Measurements from ENCODE around the gene MEP1B.

The MEP1B gene

GRCh38 chr18:32238635-32239268 lies 48.9 kb downstream of the MEP1B start:
- TF ChIP-seq CTCF (conservative IDR thresholded peaks at IDR 0.05; ENCODE audit: low read depth, low read length) = no peak
- no peak overlapping the region for H3K4me3 ChIP-seq (ENCODE audit: low read depth, low read length)
- no peak for DNase-seq (ENCODE audit: low read depth)

- TF ChIP-seq CTCF (conservative IDR thresholded peaks at IDR 0.05; ENCODE audit: low read depth, low read length) = no peak
- H3K4me3 ChIP-seq (ENCODE audit: low read depth, low read length) = no peak overlapping the region
- no peak for DNase-seq (ENCODE audit: low read depth)
These were observed 52.6 kb downstream of the MEP1B start for GRCh38 chr18:32242395-32242794.

- TF ChIP-seq CTCF (conservative IDR thresholded peaks at IDR 0.05; ENCODE audit: low read depth, low read length) = no peak
These were observed 53.5 kb downstream of the MEP1B start for GRCh38 chr18:32243358-32243757.

GRCh38 chr18:32244881-32245280 lies 55.0 kb downstream of the MEP1B start:
- no peak for DNase-seq (ENCODE audit: low read depth)
- no peak for TF ChIP-seq CTCF (conservative IDR thresholded peaks at IDR 0.05; ENCODE audit: low read depth, low read length)
- no peak overlapping the region for H3K4me3 ChIP-seq (ENCODE audit: low read depth, low read length)

More at GRCh38 chr18:32243358-32243757, 53.5 kb downstream of the MEP1B start:
- no peak overlapping the region for H3K4me3 ChIP-seq (ENCODE audit: low read depth, low read length)
- no peak for DNase-seq (ENCODE audit: low read depth)

- H3K4me3 ChIP-seq (ENCODE audit: low read depth, low read length) = no peak overlapping the region
- no peak for DNase-seq (ENCODE audit: low read depth)
- no peak for TF ChIP-seq CTCF (conservative IDR thresholded peaks at IDR 0.05; ENCODE audit: low read depth, low read length)
These were observed 59.5 kb downstream of the MEP1B start for GRCh38 chr18:32249147-32249929.

GRCh38 chr18:32251466-32251865 lies 61.6 kb downstream of the MEP1B start:
- no peak for TF ChIP-seq CTCF (conservative IDR thresholded peaks at IDR 0.05; ENCODE audit: low read depth, low read length)
- no peak for DNase-seq (ENCODE audit: low read depth)
- H3K4me3 ChIP-seq (ENCODE audit: low read depth, low read length) = no peak overlapping the region
